ENCODE results near the gene ERC1.

Gene ERC1

DNA sequence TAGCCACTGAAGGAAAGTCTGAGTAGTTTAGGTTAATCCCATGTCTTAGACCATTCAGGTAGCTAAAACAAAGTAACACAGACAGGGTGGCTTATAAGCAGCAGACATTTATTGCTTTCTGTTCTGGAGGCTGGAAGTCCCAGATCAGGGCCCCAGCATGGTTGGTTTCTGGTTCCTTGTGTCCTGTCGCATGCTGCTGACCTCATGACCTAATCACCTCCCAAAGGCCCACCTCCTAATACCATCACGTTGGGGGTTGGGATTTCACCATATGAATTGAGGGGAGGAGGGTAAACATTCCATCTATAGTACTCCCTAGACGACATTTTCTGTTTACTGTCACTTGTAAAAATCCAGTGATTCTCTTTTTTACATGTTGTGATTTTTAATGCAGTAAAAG lies 454.8 kb downstream of the ERC1 start:
- H3K27ac ChIP-seq (ENCODE audit: low read depth in 2 of 2, low read length in 2 of 2), result no peak overlapping the region
- H3K9ac ChIP-seq (ENCODE audit: low read depth in 1 of 2, low read length in 2 of 2), result no peak overlapping the region
- H3K4me1 ChIP-seq (ENCODE audit: control insufficient read depth in 2 of 2, insufficient read depth in 2 of 2, low read length in 2 of 2), result no peaks in the 10 kb centered on the region

GRCh38 chr12:1448336-1448735 lies 457.3 kb downstream of the ERC1 start:
- no peaks in the 10 kb centered on the region for H3K36me3 ChIP-seq (ENCODE audit: control insufficient read depth in 2 of 2, insufficient read depth in 2 of 2, low read length in 2 of 2)
- H3K27me3 ChIP-seq (ENCODE audit: control insufficient read depth in 2 of 2, insufficient read depth in 2 of 2, low read length in 2 of 2), result no peaks in the 10 kb centered on the region
- H3K27ac ChIP-seq (ENCODE audit: low read depth in 2 of 2, low read length in 2 of 2), result no peak overlapping the region
- no peak overlapping the region for H3K9ac ChIP-seq (ENCODE audit: low read depth in 1 of 2, low read length in 2 of 2)
- no peak overlapping the region for H3K4me3 ChIP-seq (ENCODE audit: low read length in 2 of 2)
- no peaks in the 10 kb centered on the region for H3K4me1 ChIP-seq (ENCODE audit: control insufficient read depth in 2 of 2, insufficient read depth in 2 of 2, low read length in 2 of 2)
- H3K9me3 ChIP-seq (ENCODE audit: control insufficient read depth in 2 of 2, low read length in 2 of 2), result no peaks in the 10 kb centered on the region

More for the DNA sequence above, 454.8 kb downstream of the ERC1 start:
- H3K9me3 ChIP-seq (ENCODE audit: control insufficient read depth in 2 of 2, low read length in 2 of 2), result no peaks in the 10 kb centered on the region
- H3K36me3 ChIP-seq (ENCODE audit: control insufficient read depth in 2 of 2, insufficient read depth in 2 of 2, low read length in 2 of 2), result no peaks in the 10 kb centered on the region
- H3K4me3 ChIP-seq (ENCODE audit: low read length in 2 of 2), result no peak overlapping the region
- no peaks in the 10 kb centered on the region for H3K27me3 ChIP-seq (ENCODE audit: control insufficient read depth in 2 of 2, insufficient read depth in 2 of 2, low read length in 2 of 2)

DNA sequence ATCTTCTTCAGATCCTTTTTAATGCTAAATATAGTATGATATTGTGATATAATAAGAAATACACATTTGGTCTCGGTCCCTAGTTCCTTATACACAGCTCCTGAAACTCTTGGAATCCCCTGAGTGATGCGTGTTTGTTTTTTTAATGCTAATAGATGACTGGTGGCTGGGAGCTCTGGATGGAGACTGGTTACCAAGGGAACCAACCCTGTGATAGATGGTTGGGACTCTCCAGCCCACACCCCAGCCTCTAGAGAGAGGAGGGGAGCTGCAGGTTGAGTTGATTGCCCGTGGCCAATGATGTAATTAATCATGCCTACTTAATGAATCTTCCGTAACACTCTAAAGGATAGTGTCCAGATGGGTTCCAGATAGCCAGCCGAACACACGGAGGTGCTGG lies 462.8 kb downstream of the ERC1 start:
- H3K9me3 ChIP-seq (ENCODE audit: control insufficient read depth in 2 of 2, low read length in 2 of 2), result no peaks in the 10 kb centered on the region
- H3K4me3 ChIP-seq (ENCODE audit: low read length in 2 of 2), result no peak overlapping the region
- H3K4me1 ChIP-seq (ENCODE audit: control insufficient read depth in 2 of 2, insufficient read depth in 2 of 2, low read length in 2 of 2), result no peaks in the 10 kb centered on the region
- no peak overlapping the region for H3K27ac ChIP-seq (ENCODE audit: low read depth in 2 of 2, low read length in 2 of 2)
- H3K36me3 ChIP-seq (ENCODE audit: control insufficient read depth in 2 of 2, insufficient read depth in 2 of 2, low read length in 2 of 2), result no peaks in the 10 kb centered on the region
- no peaks in the 10 kb centered on the region for H3K27me3 ChIP-seq (ENCODE audit: control insufficient read depth in 2 of 2, insufficient read depth in 2 of 2, low read length in 2 of 2)
- no peak overlapping the region for H3K9ac ChIP-seq (ENCODE audit: low read depth in 1 of 2, low read length in 2 of 2)

DNA sequence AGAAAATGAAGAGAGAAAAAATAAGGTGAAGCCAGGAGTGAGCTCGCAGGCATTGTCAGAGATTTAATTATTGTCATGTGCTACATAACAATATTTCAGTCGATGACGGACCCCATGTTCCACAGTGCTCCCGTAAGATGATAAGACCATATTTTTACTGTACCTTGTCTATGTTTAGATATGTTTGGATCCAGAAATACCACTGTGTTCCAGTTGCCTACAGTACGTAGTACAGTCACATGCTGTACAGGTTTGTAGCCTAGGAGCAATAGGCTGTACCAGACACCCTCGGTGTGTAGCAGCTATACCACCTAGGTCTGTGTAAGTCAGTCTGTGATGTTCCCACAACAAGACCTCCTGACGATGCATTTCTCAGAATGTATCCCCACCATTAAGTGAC lies 465.9 kb downstream of the ERC1 start:
- Histone ChIP-seq H3K27me3 (ENCODE audit: control insufficient read depth in 2 of 2, insufficient read depth in 2 of 2, low read length in 2 of 2) (no peaks in the 10 kb centered on the region), H3K36me3 (ENCODE audit: control insufficient read depth in 2 of 2, insufficient read depth in 2 of 2, low read length in 2 of 2) (no peaks in the 10 kb centered on the region), H3K9ac (ENCODE audit: low read depth in 1 of 2, low read length in 2 of 2) (no peak overlapping the region), H3K4me1 (ENCODE audit: control insufficient read depth in 2 of 2, insufficient read depth in 2 of 2, low read length in 2 of 2) (no peaks in the 10 kb centered on the region), H3K4me3 (ENCODE audit: low read length in 2 of 2) (no peak overlapping the region), H3K9me3 (ENCODE audit: control insufficient read depth in 2 of 2, low read length in 2 of 2) (no peaks in the 10 kb centered on the region), H3K27ac (ENCODE audit: low read depth in 2 of 2, low read length in 2 of 2) (no peak overlapping the region)

- Histone ChIP-seq H3K27ac (ENCODE audit: low read depth in 2 of 2, low read length in 2 of 2) (no peak overlapping the region), H3K4me1 (ENCODE audit: control insufficient read depth in 2 of 2, insufficient read depth in 2 of 2, low read length in 2 of 2) (no peaks in the 10 kb centered on the region), H3K36me3 (ENCODE audit: control insufficient read depth in 2 of 2, insufficient read depth in 2 of 2, low read length in 2 of 2) (no peaks in the 10 kb centered on the region), H3K9me3 (ENCODE audit: control insufficient read depth in 2 of 2, low read length in 2 of 2) (no peaks in the 10 kb centered on the region), H3K9ac (ENCODE audit: low read depth in 1 of 2, low read length in 2 of 2) (no peak overlapping the region), H3K4me3 (ENCODE audit: low read length in 2 of 2) (no peak overlapping the region), H3K27me3 (ENCODE audit: control insufficient read depth in 2 of 2, insufficient read depth in 2 of 2, low read length in 2 of 2) (no peaks in the 10 kb centered on the region)
Measured at GRCh38 chr12:1457901-1458300, 466.9 kb downstream of the ERC1 start.

- Histone ChIP-seq H3K9ac (ENCODE audit: low read depth in 1 of 2, low read length in 2 of 2) (no peak overlapping the region), H3K36me3 (ENCODE audit: control insufficient read depth in 2 of 2, insufficient read depth in 2 of 2, low read length in 2 of 2) (no peaks in the 10 kb centered on the region), H3K4me3 (ENCODE audit: low read length in 2 of 2) (no peak overlapping the region), H3K4me1 (ENCODE audit: control insufficient read depth in 2 of 2, insufficient read depth in 2 of 2, low read length in 2 of 2) (no peaks in the 10 kb centered on the region), H3K27ac (ENCODE audit: low read depth in 2 of 2, low read length in 2 of 2) (no peak overlapping the region), H3K27me3 (ENCODE audit: control insufficient read depth in 2 of 2, insufficient read depth in 2 of 2, low read length in 2 of 2) (no peaks in the 10 kb centered on the region), H3K9me3 (ENCODE audit: control insufficient read depth in 2 of 2, low read length in 2 of 2) (no peaks in the 10 kb centered on the region)
Measured at GRCh38 chr12:1459339-1459738, 468.3 kb downstream of the ERC1 start.

DNA sequence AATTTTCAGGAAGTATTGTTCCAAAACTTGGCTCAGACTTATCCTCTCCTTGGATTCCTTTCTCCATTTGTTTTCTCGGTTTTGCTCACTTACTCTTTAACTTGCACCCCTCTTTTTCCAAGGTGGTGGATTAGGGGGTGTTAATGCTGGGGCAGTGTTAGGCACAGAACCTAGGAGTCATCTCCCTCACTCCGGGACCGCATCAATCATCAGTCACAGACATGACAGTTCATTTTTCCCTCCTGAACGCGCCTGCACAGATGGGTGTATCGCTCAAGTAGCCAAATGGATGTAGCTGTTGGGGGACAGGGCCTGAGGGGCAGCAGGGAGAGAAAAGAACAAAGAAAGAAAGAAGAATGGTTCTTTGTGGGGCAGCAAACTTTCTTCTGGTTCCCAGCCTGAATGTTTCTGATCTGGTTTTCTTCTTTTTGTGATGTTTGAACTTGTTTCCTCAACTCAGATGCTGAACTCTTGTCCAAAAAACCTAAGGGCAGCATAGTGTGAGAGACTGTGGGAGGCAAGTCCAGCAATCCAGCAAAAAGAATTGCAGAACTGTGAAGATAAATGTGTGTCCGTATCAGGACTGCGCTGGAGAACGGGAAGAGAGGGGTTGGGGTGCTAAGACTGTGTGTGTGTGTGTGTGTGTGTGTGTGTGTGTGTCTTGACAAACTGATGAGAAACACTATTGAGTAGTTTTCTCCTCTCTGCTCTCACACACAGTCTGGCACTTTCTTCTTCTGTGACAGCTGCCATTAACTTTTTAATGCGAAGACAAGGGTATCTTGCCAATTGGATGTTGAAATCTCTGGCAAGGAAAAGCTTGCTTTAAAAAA lies 472.3 kb downstream of the ERC1 start:
- Histone ChIP-seq H3K27ac (ENCODE audit: low read depth in 2 of 2, low read length in 2 of 2) (no peak overlapping the region), H3K27me3 (ENCODE audit: control insufficient read depth in 2 of 2, insufficient read depth in 2 of 2, low read length in 2 of 2) (no peaks in the 10 kb centered on the region), H3K9me3 (ENCODE audit: control insufficient read depth in 2 of 2, low read length in 2 of 2) (no peaks in the 10 kb centered on the region), H3K36me3 (ENCODE audit: control insufficient read depth in 2 of 2, insufficient read depth in 2 of 2, low read length in 2 of 2) (no peaks in the 10 kb centered on the region), H3K4me1 (ENCODE audit: control insufficient read depth in 2 of 2, insufficient read depth in 2 of 2, low read length in 2 of 2) (no peaks in the 10 kb centered on the region), H3K9ac (ENCODE audit: low read depth in 1 of 2, low read length in 2 of 2) (no peak overlapping the region), H3K4me3 (ENCODE audit: low read length in 2 of 2) (no peak overlapping the region)

DNA sequence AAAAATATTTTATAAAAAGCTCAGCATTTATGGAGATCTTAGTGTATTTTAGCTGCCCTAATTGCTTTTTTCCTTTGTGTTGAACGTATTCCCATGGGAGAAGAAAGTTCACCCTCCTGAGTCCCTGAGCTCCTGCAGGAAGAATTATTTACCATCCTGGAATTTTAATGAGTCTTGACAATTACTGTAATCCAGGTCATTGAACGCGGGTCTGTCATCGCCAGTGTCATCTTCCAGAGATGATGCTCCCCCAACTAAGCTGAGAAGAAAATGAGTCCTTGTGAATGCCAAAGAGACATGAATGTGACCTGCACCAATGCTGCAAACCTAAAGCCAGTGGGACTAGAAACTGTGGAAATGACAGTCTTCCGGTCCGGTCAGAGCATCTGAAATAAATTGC lies 473.9 kb downstream of the ERC1 start:
- Histone ChIP-seq H3K4me3 (ENCODE audit: low read length in 2 of 2) (no peak overlapping the region), H3K36me3 (ENCODE audit: control insufficient read depth in 2 of 2, insufficient read depth in 2 of 2, low read length in 2 of 2) (no peaks in the 10 kb centered on the region), H3K9me3 (ENCODE audit: control insufficient read depth in 2 of 2, low read length in 2 of 2) (no peaks in the 10 kb centered on the region), H3K27ac (ENCODE audit: low read depth in 2 of 2, low read length in 2 of 2) (no peak overlapping the region), H3K27me3 (ENCODE audit: control insufficient read depth in 2 of 2, insufficient read depth in 2 of 2, low read length in 2 of 2) (no peaks in the 10 kb centered on the region), H3K9ac (ENCODE audit: low read depth in 1 of 2, low read length in 2 of 2) (no peak overlapping the region), H3K4me1 (ENCODE audit: control insufficient read depth in 2 of 2, insufficient read depth in 2 of 2, low read length in 2 of 2) (no peaks in the 10 kb centered on the region)

- no peaks in the 10 kb centered on the region for H3K27me3 ChIP-seq (ENCODE audit: control insufficient read depth in 2 of 2, insufficient read depth in 2 of 2, low read length in 2 of 2)
- H3K9ac ChIP-seq (ENCODE audit: low read depth in 1 of 2, low read length in 2 of 2), result no peak overlapping the region
- H3K9me3 ChIP-seq (ENCODE audit: control insufficient read depth in 2 of 2, low read length in 2 of 2), result no peaks in the 10 kb centered on the region
- no peak overlapping the region for H3K4me3 ChIP-seq (ENCODE audit: low read length in 2 of 2)
- H3K36me3 ChIP-seq (ENCODE audit: control insufficient read depth in 2 of 2, insufficient read depth in 2 of 2, low read length in 2 of 2), result no peaks in the 10 kb centered on the region
- no peak overlapping the region for H3K27ac ChIP-seq (ENCODE audit: low read depth in 2 of 2, low read length in 2 of 2)
- H3K4me1 ChIP-seq (ENCODE audit: control insufficient read depth in 2 of 2, insufficient read depth in 2 of 2, low read length in 2 of 2), result no peaks in the 10 kb centered on the region
Measured at GRCh38 chr12:1465990-1466389, 475.0 kb downstream of the ERC1 start.

- H3K9me3 ChIP-seq (ENCODE audit: control insufficient read depth in 2 of 2, low read length in 2 of 2), result no peaks in the 10 kb centered on the region
- H3K9ac ChIP-seq (ENCODE audit: low read depth in 1 of 2, low read length in 2 of 2), result no peak overlapping the region
- H3K27ac ChIP-seq (ENCODE audit: low read depth in 2 of 2, low read length in 2 of 2), result no peak overlapping the region
- no peaks in the 10 kb centered on the region for H3K27me3 ChIP-seq (ENCODE audit: control insufficient read depth in 2 of 2, insufficient read depth in 2 of 2, low read length in 2 of 2)
- H3K4me3 ChIP-seq (ENCODE audit: low read length in 2 of 2), result no peak overlapping the region
- no peaks in the 10 kb centered on the region for H3K4me1 ChIP-seq (ENCODE audit: control insufficient read depth in 2 of 2, insufficient read depth in 2 of 2, low read length in 2 of 2)
- no peaks in the 10 kb centered on the region for H3K36me3 ChIP-seq (ENCODE audit: control insufficient read depth in 2 of 2, insufficient read depth in 2 of 2, low read length in 2 of 2)
Measured at GRCh38 chr12:1466481-1467154, 475.6 kb downstream of the ERC1 start.
